NCI-H1105 (cell line): ENCODE results near the gene NFXL1.

Experiments
- DNase-seq: peaks from one replicate; lab custom pipeline; 2025; lab: John Stamatoyannopoulos, UW

NFXL1 gene

GRCh38 chr4:47891928-47892327 lies 22.5 kb downstream of the NFXL1 start:
- no peak for DNase-seq

- no peak for DNase-seq
These were observed 32.2 kb downstream of the NFXL1 start for GRCh38 chr4:47882228-47882627.

- DNase-seq: no peak
These were observed 34.9 kb downstream of the NFXL1 start for GRCh38 chr4:47879458-47879857.

- no peak for DNase-seq
These were observed 37.4 kb downstream of the NFXL1 start for GRCh38 chr4:47876784-47877546.

GRCh38 chr4:47876310-47876709 lies 38.1 kb downstream of the NFXL1 start:
- DNase-seq: no peak

- no peak for DNase-seq
These were observed 40.4 kb downstream of the NFXL1 start for GRCh38 chr4:47873877-47874541.

- no peak for DNase-seq
These were observed 50.9 kb downstream of the NFXL1 start for GRCh38 chr4:47863486-47863885.

GRCh38 chr4:47862297-47862696 lies 52.1 kb downstream of the NFXL1 start:
- no peak for DNase-seq

GRCh38 chr4:47860305-47860704 lies 54.1 kb downstream of the NFXL1 start:
- DNase-seq: no peak

- DNase-seq: no peak
These were observed 56.4 kb downstream of the NFXL1 start for GRCh38 chr4:47858006-47858405.

GRCh38 chr4:47856713-47857112 lies 57.7 kb downstream of the NFXL1 start:
- no peak for DNase-seq

- DNase-seq: no peak
These were observed 59.0 kb downstream of the NFXL1 start for GRCh38 chr4:47855350-47855749.

- DNase-seq: no peak
These were observed 62.2 kb downstream of the NFXL1 start for GRCh38 chr4:47852136-47852535.

GRCh38 chr4:47849466-47849865 lies 64.9 kb downstream of the NFXL1 start:
- DNase-seq: no peak

- no peak for DNase-seq
These were observed 66.3 kb downstream of the NFXL1 start for GRCh38 chr4:47848041-47848440.

- no peak for DNase-seq
These were observed 71.4 kb downstream of the NFXL1 start for GRCh38 chr4:47842985-47843384.

GRCh38 chr4:47840291-47840690 lies 74.1 kb downstream of the NFXL1 start:
- no peak for DNase-seq

GRCh38 chr4:47839259-47839658 lies 75.1 kb downstream of the NFXL1 start:
- no peak for DNase-seq

- DNase-seq: no peak
These were observed 75.9 kb downstream of the NFXL1 start for GRCh38 chr4:47838445-47838844.

- DNase-seq: no peak
These were observed 76.5 kb downstream of the NFXL1 start, which contains the start of gene CORIN for GRCh38 chr4:47837908-47838294. CORIN (minus strand) TSS chr4:47838067; CDS start chr4:47837949, 118 bp downstream.

- peak; percentile 22 for DNase-seq
These were observed 77.1 kb downstream of the NFXL1 start for GRCh38 chr4:47837094-47837907.

- peak; percentile 65 for DNase-seq
These were observed 77.7 kb downstream of the NFXL1 start for GRCh38 chr4:47836641-47837093.

GRCh38 chr4:47835494-47835893 lies 78.9 kb downstream of the NFXL1 start:
- DNase-seq: no peak
